Heart right ventricle (tissue), 16 donors: ENCODE measurements around the gene KSR2. TPM values are rescaled to one million over a fixed set of nuclear protein-coding genes. Genes with fewer than 3 reads are reported as not detected.

Source experiments
- ATAC-seq, 8 donors: fragments of 200-7000 bp; cut with Tn5 transposase; one replicate each; pipeline ENCODE4 v1.9.1; 2020; ENCODE audit warnings: mild to moderate bottlenecking in 8 of 8, moderate library complexity in 8 of 8, moderate number of reproducible peaks in 1 of 8
- DNase-seq, 2 donors: peaks; one replicate each; pipeline ENCODE4 v3.0.0-alpha.2; 2020
- H3K27ac ChIP-seq, 10 donors: fragments of 200-600 bp; sonication (generic) in 2 of 10; one replicate each; pipeline versions ENCODE4 v1.5.0 to v1.8.0; 2020 to 2022; ENCODE audit warnings: mild to moderate bottlenecking in 3 of 10
- H3K27me3 ChIP-seq, 7 donors: fragments of 200-600 bp; one replicate each; pipeline ENCODE4 v1.8.0; 2021 to 2022; ENCODE audit warnings: mild to moderate bottlenecking in 2 of 7
- H3K36me3 ChIP-seq, 9 donors: fragments of 200-600 bp; sonication (generic) in 1 of 9; one replicate each; pipeline versions ENCODE4 v1.5.0 to v1.8.0; 2020 to 2022; ENCODE audit warnings: mild to moderate bottlenecking in 2 of 9
- H3K4me1 ChIP-seq, 9 donors: fragments of 200-600 bp; sonication (generic) in 1 of 9; one replicate each; pipeline versions ENCODE4 v1.5.0 to v1.8.0; 2020 to 2022; ENCODE audit warnings: mild to moderate bottlenecking in 4 of 9
- H3K4me3 ChIP-seq, 10 donors: fragments of 200-600 bp; sonication (generic) in 2 of 10; one replicate each; pipeline versions ENCODE4 v1.5.0 to v1.8.0; 2020 to 2022; ENCODE audit warnings: mild to moderate bottlenecking in 7 of 10, moderate library complexity in 2 of 10
- H3K9me3 ChIP-seq, 11 donors: fragments of 200-600 bp in 10 of 11; sonication (generic) in 2 of 11; one replicate each; pipeline versions ENCODE4 v1.5.0 to v1.8.0; 2013 to 2022; ENCODE audit warnings: mild to moderate bottlenecking in 2 of 11, control low read depth in 1 of 11, moderate library complexity in 1 of 11
- WGBS, 2 donors: extraction: QIAGEN DNeasy Blood & Tissue Kit; methylation state at CpG; one replicate each; pipeline ENCODE4 v1.1.7; 2013; ENCODE audit warnings: inconsistent platforms in 1 of 2; 5-methylcytosine and 5-hydroxymethylcytosine counted together
- intact Hi-C, 10 donors: fragments of 100-400 bp; cut with DNase I; formaldehyde crosslinking; loops; one replicate each; pipeline versions ENCODE4 v1.11.1 to v1.14.2; 2022
- polyA plus RNA-seq, 2 donors: library from polyadenylated mRNA; stranded (reverse); fragments of 200-250 nt; gene quantifications; one replicate each; pipeline ENCODE4 v1.2.3, GENCODE V29; 2013
- total RNA-seq, 10 donors: library from RNA; stranded (reverse); fragmentation: NEBNext Ultra II Directional in 3 of 10; extraction: Animal tissue kit (Norgen Biotek cat#: 25700) in 3 of 10; gene quantifications; one replicate each; pipeline versions ENCODE4 v1.2.1 to v1.2.4, GENCODE V29; 2021 to 2023
- TF ChIP-seq, protein P1 (sequence below), 9 donors: fragments of 200-600 bp; sonication (generic) in 2 of 9; IDR thresholded peaks; one replicate each; pipeline versions ENCODE4 v1.5.0 to v1.8.0; 2021 to 2022; ENCODE audit warnings: antibody characterized with exemption in 9 of 9, mild to moderate bottlenecking in 5 of 9, moderate library complexity in 1 of 9
- donor health status: Arrhythmogenic right ventricular cardiomyopathy.
- donor health status: ischemic (EF 13 %, LVEDD 7.1; RV severe dilation, severe dysfunction).
- donor health status: healthy with polysubstance abuse.
- donor health status: DM: no; HTN: yes; CAD: no.
- donor health status: DM: no; HTN: no; CAD: no.
- donor health status: ischemic (EF 25% LVEDD 6.9; RV normal size, moderate dysfunction).
- donor health status: ischemic (EF 25% LVEDD 5.7; RV mildly dilated, moderate dysfunction).
- donor health status: healthy.
- donor health status: DM: yes; HTN: yes; CAD: no.
- donor health status: Ischemic cardiomyopathy.
- donor health status: ischemic (EF 35%, LVEDD 5.7; RV mildly dilated, moderate dysfunction).
- donor health status: nonischemic (EF 11% LVEDD 7.7; RV severe dilation, severe dysfunction).
- donor health status: DM: yes; HTN: yes; CAD: no.
- donor health status: PGD.
- donor health status: ischemic (EF 29% LVEDD 5.4; RV normal size, mild dysfunction).
- donor health status: nonischemic (EF 23%, LVEDD 6.1; RV moderate dilation, normal function).

Gene KSR2
- total and polyA plus RNA-seq, 12 donors = 0.02 TPM; not detected in 9

DNA sequence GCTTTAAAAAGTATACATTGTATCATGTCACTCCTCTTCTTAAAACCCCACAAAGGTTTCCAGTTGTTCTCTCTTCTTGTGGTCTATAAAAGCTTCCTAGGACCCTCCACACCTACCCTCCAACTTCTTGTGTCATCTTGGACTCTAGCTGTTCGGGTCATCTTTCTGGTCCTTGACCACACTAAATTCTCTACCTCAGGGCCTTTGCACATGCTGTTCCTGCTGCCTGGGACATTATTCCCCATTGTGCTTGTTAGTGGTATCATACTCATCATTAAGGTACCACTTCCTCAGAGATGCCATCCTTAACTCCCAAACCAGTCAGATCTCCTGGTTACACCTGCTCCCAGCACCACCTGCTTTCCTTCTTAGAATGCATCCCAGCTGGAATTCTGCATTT is 294.0 kb downstream of the KSR2 start:
- intact Hi-C loops = loop anchor here in 2 of 10 donors (10.0 kb wide), 3 partner anchors 160 to 440 kb away; partner anchors contain the start of gene NOS1 (in 1 of the 2)
- no peaks in the 10 kb centered on the region for H3K36me3 ChIP-seq
- H3K27me3 ChIP-seq = peaks cover 0 to 13% (median 4%) of the 10 kb centered on the region in 7 donors
- TF ChIP-seq, protein P1, sequence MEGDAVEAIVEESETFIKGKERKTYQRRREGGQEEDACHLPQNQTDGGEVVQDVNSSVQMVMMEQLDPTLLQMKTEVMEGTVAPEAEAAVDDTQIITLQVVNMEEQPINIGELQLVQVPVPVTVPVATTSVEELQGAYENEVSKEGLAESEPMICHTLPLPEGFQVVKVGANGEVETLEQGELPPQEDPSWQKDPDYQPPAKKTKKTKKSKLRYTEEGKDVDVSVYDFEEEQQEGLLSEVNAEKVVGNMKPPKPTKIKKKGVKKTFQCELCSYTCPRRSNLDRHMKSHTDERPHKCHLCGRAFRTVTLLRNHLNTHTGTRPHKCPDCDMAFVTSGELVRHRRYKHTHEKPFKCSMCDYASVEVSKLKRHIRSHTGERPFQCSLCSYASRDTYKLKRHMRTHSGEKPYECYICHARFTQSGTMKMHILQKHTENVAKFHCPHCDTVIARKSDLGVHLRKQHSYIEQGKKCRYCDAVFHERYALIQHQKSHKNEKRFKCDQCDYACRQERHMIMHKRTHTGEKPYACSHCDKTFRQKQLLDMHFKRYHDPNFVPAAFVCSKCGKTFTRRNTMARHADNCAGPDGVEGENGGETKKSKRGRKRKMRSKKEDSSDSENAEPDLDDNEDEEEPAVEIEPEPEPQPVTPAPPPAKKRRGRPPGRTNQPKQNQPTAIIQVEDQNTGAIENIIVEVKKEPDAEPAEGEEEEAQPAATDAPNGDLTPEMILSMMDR (IDR thresholded peaks at IDR 0.05) = no peak
- WGBS, 2 donors = 72 to 76% methylated on average over 1 of the region's 1 CpG
- no peak for DNase-seq
- H3K9me3 ChIP-seq = peaks cover 0 to 6% (median 0%) of the 10 kb centered on the region in 11 donors
- no peak for ATAC-seq
- no peaks in the 10 kb centered on the region for H3K4me1 ChIP-seq
- no peak overlapping the region for H3K27ac ChIP-seq
- no peak overlapping the region for H3K4me3 ChIP-seq

GRCh38 chr12:117674313-117674712 is 294.5 kb downstream of the KSR2 start:
- TF ChIP-seq, protein P1 (IDR thresholded peaks at IDR 0.05) = no peak
- Histone ChIP-seq H3K9me3 (peaks cover 0 to 6% (median 0%) of the 10 kb centered on the region in 11 donors), H3K27me3 (peaks cover 0 to 13% (median 4%) of the 10 kb centered on the region in 7 donors), H3K4me3 (no peak overlapping the region), H3K36me3 (no peaks in the 10 kb centered on the region), H3K27ac (no peak overlapping the region), H3K4me1 (no peaks in the 10 kb centered on the region)
- intact Hi-C loops = loop anchor here in 2 of 10 donors (10.0 kb wide), 3 partner anchors 160 to 440 kb away; partner anchors contain the start of gene NOS1 (in 1 of the 2)
- DNase-seq (no peak), ATAC-seq (no peak)
- WGBS, 2 donors = 78 to 82% methylated on average over 3 of the region's 3 CpGs

DNA sequence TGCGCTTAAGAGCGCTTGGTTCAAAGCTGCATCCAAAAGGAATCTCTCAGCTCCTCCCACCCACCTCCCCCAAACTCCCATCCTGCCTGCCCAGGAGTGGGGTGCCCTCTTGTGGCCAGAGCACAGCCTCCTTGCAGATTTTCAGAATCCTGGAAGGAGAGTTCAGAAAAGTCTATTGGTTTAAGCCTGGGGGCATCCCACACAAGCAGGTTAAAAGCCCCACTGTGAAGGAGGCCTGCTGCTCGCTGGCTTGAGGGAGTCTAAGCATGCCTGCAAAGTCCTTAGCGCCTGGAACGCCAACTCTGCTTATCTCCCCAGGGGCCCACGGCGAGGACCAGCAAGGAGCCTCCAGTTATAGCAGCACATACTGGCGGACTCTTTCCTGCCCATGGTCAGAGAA is 297.1 kb downstream of the KSR2 start:
- ATAC-seq (no peak), DNase-seq (no peak)
- TF ChIP-seq, protein P1 (IDR thresholded peaks at IDR 0.05) = peak in 7 of 9 donors; percentile 29 to 51 (median 41)

GRCh38 chr12:117664169-117664568 is 304.6 kb downstream of the KSR2 start:
- H3K36me3 ChIP-seq = no peaks in the 10 kb centered on the region
- DNase-seq (no peak), ATAC-seq (no peak)
- no peak overlapping the region for H3K4me3 ChIP-seq
- no peaks in the 10 kb centered on the region for H3K4me1 ChIP-seq
- TF ChIP-seq, protein P1 (IDR thresholded peaks at IDR 0.05) = no peak
- WGBS, 2 donors = 65 to 66% methylated on average over 5 of the region's 5 CpGs
- H3K9me3 ChIP-seq = no peaks in the 10 kb centered on the region
- intact Hi-C loops = no loop called here
- no peak overlapping the region for H3K27ac ChIP-seq
- H3K27me3 ChIP-seq = peaks cover 0 to 50% (median 27%) of the 10 kb centered on the region in 7 donors

More for the DNA sequence above, 297.1 kb downstream of the KSR2 start:
- Histone ChIP-seq H3K9me3 (no peaks in the 10 kb centered on the region), H3K4me1 (no peaks in the 10 kb centered on the region), H3K27me3 (peaks cover 0 to 32% (median 17%) of the 10 kb centered on the region in 7 donors), H3K4me3 (no peak overlapping the region), H3K27ac (no peak overlapping the region), H3K36me3 (no peaks in the 10 kb centered on the region)
- intact Hi-C loops = loop anchor here in 2 of 10 donors (10.0 kb wide), 3 partner anchors 163 to 437 kb away; partner anchors contain the start of gene NOS1 (in 1 of the 2)
- WGBS, 2 donors = 14 to 22% methylated on average over 8 of the region's 8 CpGs
